ENCODE data around the gene PSG7.
A peak's percentile ranks its signal among the peaks of the same experiment; 100 is the strongest.
"Not testable (repeated sequence)": the region's sequence is repeated elsewhere in the genome, so short reads cannot be mapped to it uniquely, and the experiment has no call there.

The PSG7 gene

DNA sequence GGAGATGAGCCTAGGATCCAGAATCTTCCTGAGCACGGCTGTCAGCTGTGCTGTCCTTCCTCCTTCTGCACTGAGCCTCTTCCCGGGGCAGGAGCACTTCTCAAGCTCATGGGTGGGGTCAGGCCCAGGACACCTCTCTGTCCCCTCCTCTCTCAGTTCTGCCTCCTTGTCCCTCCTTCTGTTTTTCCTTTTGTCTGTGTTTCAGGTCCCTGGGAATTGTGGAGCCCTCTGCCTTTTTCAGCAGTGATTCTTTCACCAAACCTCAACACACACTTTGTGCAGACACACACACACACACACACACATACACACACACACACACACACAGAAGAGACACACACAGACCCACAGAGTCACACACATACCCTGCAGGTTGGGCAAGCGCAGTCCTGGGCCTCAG is at the start of gene PSG7:
Gene PSG7, minus strand, starts transcription at position 101 of the 400 bp plus-strand sequence. CDS start 131 bp downstream, outside the sequence.
- DNase-seq: not testable (repeated sequence)

GRCh38 chr19:42985588-42985987 is 48.6 kb upstream of the PSG7 start:
- no peak for DNase-seq

GRCh38 chr19:42982111-42982510 is 45.1 kb upstream of the PSG7 start:
- not testable (repeated sequence) for DNase-seq

GRCh38 chr19:42971451-42971850 is 34.4 kb upstream of the PSG7 start:
- not testable (repeated sequence) for DNase-seq

DNA sequence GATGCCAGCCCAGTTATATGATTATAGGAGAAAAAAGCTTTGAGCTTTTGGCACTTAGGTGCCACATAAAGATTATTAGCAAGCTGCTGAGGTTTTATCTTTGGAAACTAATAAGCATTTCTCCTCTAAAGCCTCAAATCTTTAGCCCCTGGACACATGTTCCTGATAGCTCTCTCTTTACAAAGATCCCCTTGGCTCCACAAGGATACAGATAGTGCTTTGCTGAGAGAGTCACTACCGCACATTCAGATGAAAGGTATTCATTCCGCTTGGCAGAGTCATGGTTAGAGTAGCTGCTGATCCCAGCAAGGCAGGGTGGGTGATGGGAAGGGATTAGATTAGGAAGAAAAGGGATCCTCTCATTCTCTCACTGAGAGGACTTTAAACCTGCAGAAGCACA is 28.2 kb upstream of the PSG7 start:
- no peak for DNase-seq

DNA sequence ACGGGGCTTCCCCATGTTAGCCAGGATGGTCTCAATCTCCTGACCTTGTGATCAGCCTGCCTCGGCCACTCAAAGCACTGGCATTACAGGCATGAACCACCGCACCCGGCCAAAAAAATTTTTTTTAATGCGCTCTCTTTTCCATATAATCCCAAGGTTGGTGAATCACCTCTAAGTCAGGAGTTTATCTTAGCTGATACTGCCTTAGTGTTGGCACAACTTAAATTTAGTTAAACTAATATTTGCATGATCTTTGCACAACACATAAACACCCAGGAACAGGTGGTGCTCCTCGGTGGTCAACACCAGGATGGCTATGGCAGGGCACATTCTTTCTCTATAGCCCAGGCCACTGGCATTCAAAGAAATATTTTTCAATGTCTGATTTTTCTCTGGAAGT is 24.1 kb upstream of the PSG7 start:
- DNase-seq: no peak

DNA sequence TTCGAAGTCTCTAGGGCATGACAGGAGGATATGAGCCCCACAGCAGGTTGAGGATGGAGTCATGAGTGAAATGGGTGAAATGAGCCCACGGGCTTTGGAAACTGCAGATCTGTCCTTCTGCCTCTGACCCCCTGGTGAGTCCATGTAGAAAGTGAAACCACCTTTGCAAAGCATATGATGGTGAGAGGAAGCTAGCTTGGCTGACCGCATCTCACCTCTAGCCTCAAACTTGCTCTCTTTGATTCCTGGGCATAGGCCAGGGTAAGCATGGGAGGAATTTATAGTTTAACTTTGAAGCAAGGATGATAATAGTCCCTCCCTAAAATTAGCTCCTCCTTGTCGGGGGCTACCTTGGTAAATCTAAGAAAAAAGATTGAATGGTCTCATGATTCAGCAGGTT is 15.1 kb upstream of the PSG7 start:
- DNase-seq: not testable (repeated sequence)

DNA sequence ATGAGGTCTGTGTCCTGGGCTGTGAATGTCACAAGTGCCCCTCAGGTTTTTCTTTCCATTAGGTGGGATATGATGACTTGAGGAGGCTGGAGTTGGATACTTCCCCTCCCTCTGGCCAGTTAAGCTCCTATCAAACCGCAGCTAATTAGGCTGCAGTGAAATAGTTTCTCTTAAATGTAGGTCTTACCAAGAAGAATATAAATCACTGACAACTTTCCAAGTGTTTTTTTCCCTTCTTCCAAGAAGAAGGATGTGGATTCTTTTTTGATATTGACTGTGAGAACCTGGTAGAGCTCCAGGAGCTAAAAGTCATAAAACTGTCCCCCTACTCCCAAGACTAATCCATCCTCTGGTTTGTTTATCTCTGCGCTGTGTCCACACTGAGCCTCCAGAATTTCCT is 14.5 kb upstream of the PSG7 start:
- not testable (repeated sequence) for DNase-seq

- no peak for DNase-seq
Measured at GRCh38 chr19:42942187-42942789, 5.3 kb upstream of the PSG7 start.

GRCh38 chr19:42934726-42935125 is 2.3 kb downstream of the PSG7 start:
- DNase-seq: not testable (repeated sequence)

- DNase-seq: not testable (repeated sequence)
Measured at GRCh38 chr19:42934183-42934582, 2.8 kb downstream of the PSG7 start.

- DNase-seq: not testable (repeated sequence)
Measured at GRCh38 chr19:42933412-42933811, 3.6 kb downstream of the PSG7 start.

DNA sequence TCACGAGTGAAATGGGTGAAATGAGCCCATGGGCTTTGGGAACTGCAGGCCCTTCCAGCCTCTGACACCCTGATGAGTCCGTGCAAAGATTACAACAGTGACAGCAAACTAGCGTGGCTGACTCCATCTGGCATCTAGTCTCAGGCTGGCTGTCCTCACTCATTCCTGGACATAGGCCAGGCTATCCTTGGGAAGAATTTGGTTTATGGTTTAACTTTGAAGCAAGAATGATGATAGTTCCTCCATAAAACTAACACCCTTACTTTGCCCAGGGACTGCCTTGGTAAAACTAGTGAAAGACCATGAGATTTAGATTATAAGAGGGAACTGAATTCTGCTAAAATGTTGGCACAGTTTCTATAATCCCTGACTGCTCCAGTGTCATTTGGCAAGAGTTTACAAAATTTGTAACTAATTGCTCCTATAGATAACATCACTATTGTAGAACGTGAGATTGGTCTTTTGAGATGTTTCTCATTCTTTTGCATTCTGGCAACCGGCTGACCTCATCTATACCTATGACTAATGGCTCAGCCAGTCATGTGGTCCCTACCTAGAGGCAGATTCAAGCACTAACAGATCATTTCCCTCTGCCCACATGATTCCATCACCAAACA is 4.4 kb downstream of the PSG7 start:
- DNase-seq: not testable (repeated sequence)

DNA sequence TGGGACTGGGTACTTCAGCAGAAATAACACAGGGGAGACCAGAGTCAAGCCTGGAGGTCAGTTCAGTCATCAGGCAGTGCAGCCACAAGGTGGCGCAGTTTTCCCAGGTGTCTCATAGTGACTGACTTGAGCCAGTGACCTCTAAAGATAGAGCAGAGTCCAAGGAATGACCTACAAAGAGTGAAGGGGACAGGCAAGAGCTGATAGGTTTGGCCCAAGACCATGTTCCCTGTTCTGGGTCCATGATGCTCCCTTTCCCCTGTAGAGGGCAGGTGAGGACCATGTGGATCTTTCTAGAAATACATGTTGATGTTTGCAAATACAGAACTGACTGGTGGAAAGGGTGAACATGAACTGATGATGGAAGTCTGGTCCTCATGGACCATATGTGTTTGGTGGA is 6.8 kb downstream of the PSG7 start:
- peak; percentile 30 for DNase-seq

GRCh38 chr19:42928896-42929295 is 8.1 kb downstream of the PSG7 start:
- no peak for DNase-seq

DNA sequence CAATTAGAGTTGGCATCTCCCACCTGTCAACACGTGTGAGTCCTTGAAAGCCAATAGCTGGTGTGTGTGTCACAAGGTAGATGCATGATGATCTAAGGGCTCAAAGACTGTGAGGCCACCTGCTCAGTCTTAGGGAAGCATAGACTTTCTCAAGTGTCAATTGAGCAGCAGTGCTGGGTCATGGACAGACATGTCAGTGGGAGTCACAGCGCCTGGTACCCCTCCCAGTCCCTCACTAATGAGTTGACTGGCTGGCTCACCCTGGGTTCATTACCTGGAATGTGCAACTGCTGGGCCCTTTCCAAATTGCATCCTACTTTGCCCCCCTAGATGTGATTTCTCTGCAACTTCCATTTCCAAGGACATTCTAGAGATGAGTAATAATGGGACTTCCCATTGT is 10.2 kb downstream of the PSG7 start:
- no peak for DNase-seq

DNA sequence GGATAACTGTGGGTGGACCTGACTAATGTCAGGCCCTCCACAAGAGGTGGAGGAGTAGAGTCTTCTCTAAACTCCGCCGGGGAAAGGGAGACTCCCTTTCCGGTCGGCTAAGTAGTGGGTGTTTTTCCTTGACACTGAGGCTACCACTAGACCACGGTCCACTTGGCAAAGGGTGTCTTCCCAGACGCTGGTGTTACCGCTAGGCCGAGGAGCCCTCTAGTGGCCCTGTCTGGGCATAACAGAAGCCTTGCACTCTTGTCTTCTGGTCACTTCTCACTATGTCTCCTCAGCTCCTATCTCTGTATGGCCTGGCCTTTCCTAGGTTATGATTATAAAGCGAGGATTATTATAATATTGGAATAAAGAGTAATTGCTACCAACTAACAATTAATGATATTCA is 13.9 kb downstream of the PSG7 start:
- peak; percentile 16 for DNase-seq

DNA sequence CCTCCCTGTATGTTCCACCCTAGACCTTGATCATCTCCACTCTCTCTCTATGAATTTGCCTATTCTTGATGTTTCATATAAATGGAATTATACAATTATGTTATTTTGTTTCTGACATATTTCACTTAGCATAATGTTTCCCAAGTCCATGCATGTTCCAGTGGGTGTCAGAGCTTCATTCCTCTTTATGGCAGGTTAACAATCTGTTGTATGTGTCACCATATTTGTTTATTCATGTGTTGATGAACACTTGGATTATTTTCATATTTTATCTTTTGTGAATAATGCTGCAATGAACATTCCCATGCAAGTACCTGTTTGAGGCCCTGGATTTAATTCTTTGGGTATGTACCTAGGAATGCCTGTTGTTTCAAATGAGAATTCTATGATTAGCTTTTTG is 16.0 kb downstream of the PSG7 start:
- DNase-seq: not testable (repeated sequence)

- no peak for DNase-seq
Measured at GRCh38 chr19:42919757-42920079, 17.3 kb downstream of the PSG7 start.

GRCh38 chr19:42919070-42919756 is 17.8 kb downstream of the PSG7 start:
- DNase-seq: not testable (repeated sequence)

GRCh38 chr19:42918377-42919069 is 18.5 kb downstream of the PSG7 start:
- not testable (repeated sequence) for DNase-seq

DNA sequence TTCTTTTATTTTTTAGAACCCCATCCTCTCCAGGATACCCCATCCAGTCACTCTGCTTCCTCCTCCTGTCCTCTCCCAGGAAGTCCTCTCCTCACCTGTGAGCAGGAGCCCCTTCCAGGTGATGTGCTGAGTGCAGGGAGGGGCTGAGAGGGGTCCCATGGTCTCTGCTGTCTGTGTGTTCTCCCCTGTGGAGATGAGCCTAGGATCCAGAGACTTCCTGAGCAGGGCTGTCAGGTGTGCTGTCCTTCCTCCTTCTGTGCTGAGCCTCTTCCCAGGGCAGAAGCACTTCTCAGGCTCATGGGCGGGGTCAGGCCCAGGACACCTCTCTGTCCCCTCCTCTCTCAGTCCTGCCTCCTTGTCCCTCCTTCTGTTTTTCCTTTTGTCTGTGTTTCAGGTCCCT is 19.4 kb downstream of the PSG7 start, which contains the start of gene PSG6:
Gene PSG6, minus strand, starts transcription at position 261 of the 400 bp plus-strand sequence. Its CDS starts 102 bp downstream, at position 159.
- not testable (repeated sequence) for DNase-seq

- not testable (repeated sequence) for DNase-seq
Measured at GRCh38 chr19:42916931-42917330, 20.1 kb downstream of the PSG7 start.

GRCh38 chr19:42913516-42913915 is 23.5 kb downstream of the PSG7 start:
- not testable (repeated sequence) for DNase-seq

All from stimulated activated CD4-positive, alpha-beta T cell treated with anti-CD3 and anti-CD28 coated beads, Interleukin-4, amount 100 ng/mL, for 1 hour (primary cell).